Measurements from ENCODE around the gene SLC30A5. TPM values are rescaled to one million over a fixed set of nuclear protein-coding genes. Genes with fewer than 3 reads are reported as not detected.
"Not testable (repeated sequence)": the region's sequence is repeated elsewhere in the genome, so short reads cannot be mapped to it uniquely, and the experiment has no call there.

Gene SLC30A5
- total RNA-seq (2014; rRNA removed; shearing (Covaris generic)) (66.8 and 69.6 TPM in 2 replicates), polyA plus RNA-seq (2016; fragmentation: Nextera tagmentation; extraction: Ambion mirVana) (63.2 and 67.1 TPM in 2 replicates)

GRCh38 chr5:69093771-69094482 lies at the start of gene SLC30A5:
Gene SLC30A5 (plus strand): TSS chr5:69094014. CDS start chr5:69094256, 242 bp downstream.
- no peak for TF ChIP-seq EZH2phosphoT487 (IDR thresholded peaks at IDR 0.05; ENCODE audit: insufficient read depth, low read depth)
- TF ChIP-seq EZH2 (IDR thresholded peaks at IDR 0.05; ENCODE audit: insufficient read depth, poor library complexity, severe bottlenecking): no peak

DNA sequence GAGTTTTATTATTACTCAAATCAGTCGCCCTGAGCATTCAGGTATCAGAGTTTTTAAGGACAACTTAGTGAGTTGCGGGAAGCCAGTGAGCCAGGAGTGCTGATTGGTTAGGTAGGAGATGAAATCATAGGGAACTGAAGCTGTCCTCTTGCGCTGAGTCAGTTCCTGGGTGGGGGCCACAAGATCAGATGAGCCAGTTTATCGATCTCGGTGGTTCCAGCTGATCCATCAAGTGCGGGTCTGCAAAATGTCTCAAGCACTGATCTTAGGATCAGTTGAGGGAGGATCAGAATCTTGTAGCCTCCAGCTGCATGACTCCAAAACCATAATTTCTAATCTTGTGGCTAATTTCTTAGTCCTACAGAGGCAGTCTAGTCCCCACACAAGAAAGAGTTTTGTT lies 48.6 kb upstream of the SLC30A5 start:
- in situ Hi-C loops (cut with MboI); H3K9me3 ChIP-seq (ENCODE audit: low read depth): not testable (repeated sequence)

More at GRCh38 chr5:69093771-69094482, at the start of gene SLC30A5:
- Histone ChIP-seq H3K9ac (peak within 1 kb of the TSS; percentile 97), H3K79me2 (ENCODE audit: insufficient read depth) (peaks cover 50% of the 10 kb centered on the region), H3K27ac (peak within 1 kb of the TSS; percentile 90), H3K4me1 (ENCODE audit: insufficient read depth) (peaks cover 10% of the 10 kb centered on the region), H3K9me3 (ENCODE audit: low read depth) (no peaks in the 10 kb centered on the region), H3K36me3 (ENCODE audit: low read depth) (peaks cover 6% of the 10 kb centered on the region; the same call in 1 of the 2 replicates), H4K20me1 (ENCODE audit: insufficient read depth) (no peaks in the 10 kb centered on the region), H2AFZ (peak within 1 kb of the TSS; percentile 93), H3K4me3 (peak within 1 kb of the TSS; percentile 89), H3K27me3 (replicated peaks; ENCODE audit: insufficient read depth) (no peaks in the 10 kb centered on the region), H3K9me2 (ENCODE audit: insufficient read depth) (no peaks in the 10 kb centered on the region), H3F3A (ENCODE audit: insufficient read depth) (peaks cover 4% of the 10 kb centered on the region; the same call in 1 of the 2 replicates), H3K4me2 (ENCODE audit: unreplicated experiment) (peak within 1 kb of the TSS; percentile 99)
- in situ Hi-C loops (cut with MboI): no loop called here
- peak; percentile 100 for DNase-seq
- WGBS, 2 experiments (ENCODE audit: low coverage in 1 of 2, low lambda C conversion rate in 2 of 2, missing lambda C conversion rate in 2 of 2): 1% methylated on average over 64 to 69 of the region's 79 CpGs

DNA sequence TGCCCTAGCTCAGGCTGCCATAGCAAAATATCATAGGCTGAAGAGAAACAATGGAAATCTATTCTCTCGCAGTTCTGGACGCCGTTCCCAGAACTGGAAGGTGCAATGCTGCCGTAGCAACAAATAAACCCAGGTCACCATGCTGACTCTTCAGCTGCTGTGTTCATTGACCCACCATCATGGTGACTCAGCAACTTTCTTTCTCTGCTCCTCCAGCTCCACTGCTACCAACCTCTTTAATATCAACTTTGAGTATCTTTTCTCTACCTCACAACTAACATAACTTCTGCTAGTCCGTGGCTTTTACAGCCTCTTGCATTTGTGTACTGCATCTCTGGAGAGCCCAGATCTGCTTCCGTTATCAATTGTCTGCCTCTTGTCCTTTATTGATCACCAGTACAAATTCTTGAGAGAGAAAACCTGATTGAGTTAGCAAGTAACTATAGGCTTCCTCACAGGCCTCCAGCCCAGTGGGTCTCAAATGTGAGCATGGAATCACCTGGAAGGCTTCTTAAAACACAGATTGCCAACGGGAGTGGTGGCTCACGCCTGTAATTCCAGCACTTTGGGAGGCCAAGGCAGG lies 47.3 kb upstream of the SLC30A5 start:
- in situ Hi-C loops (cut with MboI): no loop called here
- Histone ChIP-seq H3K36me3 (ENCODE audit: low read depth) (no peaks in the 10 kb centered on the region), H3K9me3 (ENCODE audit: low read depth) (no peaks in the 10 kb centered on the region), H3K9me2 (ENCODE audit: insufficient read depth) (no peaks in the 10 kb centered on the region), H3K4me2 (ENCODE audit: unreplicated experiment) (no peak overlapping the region), H4K20me1 (ENCODE audit: insufficient read depth) (no peaks in the 10 kb centered on the region), H3K27me3 (replicated peaks; ENCODE audit: insufficient read depth) (no peaks in the 10 kb centered on the region), H3K79me2 (ENCODE audit: insufficient read depth) (no peaks in the 10 kb centered on the region), H3K4me1 (ENCODE audit: insufficient read depth) (no peaks in the 10 kb centered on the region), H3F3A (ENCODE audit: insufficient read depth) (no peaks in the 10 kb centered on the region), H3K27ac (no peak overlapping the region), H3K4me3 (no peak overlapping the region), H3K9ac (no peak overlapping the region), H2AFZ (peak overlapping the region; percentile 69)
- TF ChIP-seq EZH2 (IDR thresholded peaks at IDR 0.05; ENCODE audit: insufficient read depth, poor library complexity, severe bottlenecking) (no peak), EZH2phosphoT487 (IDR thresholded peaks at IDR 0.05; ENCODE audit: insufficient read depth, low read depth) (no peak)
- DNase-seq: peak; percentile 40
- 81 to 86% methylated on average over 8 of the region's 8 CpGs for WGBS, 2 experiments (ENCODE audit: low coverage in 1 of 2, low lambda C conversion rate in 2 of 2, missing lambda C conversion rate in 2 of 2)

More for the DNA sequence above, 48.6 kb upstream of the SLC30A5 start:
- not testable (repeated sequence) for H3K79me2 ChIP-seq (ENCODE audit: insufficient read depth); H3K4me1 ChIP-seq (ENCODE audit: insufficient read depth); H3K4me3 ChIP-seq; H4K20me1 ChIP-seq (ENCODE audit: insufficient read depth); H3F3A ChIP-seq (ENCODE audit: insufficient read depth); H3K27me3 ChIP-seq (replicated peaks; ENCODE audit: insufficient read depth); H2AFZ ChIP-seq; H3K27ac ChIP-seq; H3K36me3 ChIP-seq (ENCODE audit: low read depth); H3K9ac ChIP-seq; H3K4me2 ChIP-seq (ENCODE audit: unreplicated experiment); DNase-seq; H3K9me2 ChIP-seq (ENCODE audit: insufficient read depth)
- 93 to 96% methylated on average over 6 of the region's 6 CpGs for WGBS, 2 experiments (ENCODE audit: low coverage in 1 of 2, low lambda C conversion rate in 2 of 2, missing lambda C conversion rate in 2 of 2)

DNA sequence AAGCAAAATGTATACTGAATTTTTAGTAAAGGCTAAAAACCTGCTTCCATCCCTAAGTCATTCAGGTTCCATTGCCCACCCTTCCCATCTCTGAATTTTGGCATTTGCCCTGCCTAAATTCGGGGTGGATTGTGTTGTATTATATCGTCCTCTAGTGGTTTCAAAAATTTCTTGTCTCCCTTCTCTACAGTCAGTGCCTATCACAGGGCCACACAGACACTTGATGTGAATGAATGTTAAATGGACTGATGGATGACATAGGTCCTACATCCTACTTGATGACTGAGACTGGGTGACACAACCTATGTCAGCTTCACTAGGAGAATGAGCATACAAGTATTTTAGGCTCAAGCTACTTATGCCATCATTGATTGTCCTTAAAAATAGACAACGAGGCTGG lies 45.6 kb upstream of the SLC30A5 start:
- peak; percentile 20 for DNase-seq
- H3K79me2 ChIP-seq (ENCODE audit: insufficient read depth): no peaks in the 10 kb centered on the region
- H3K9me3 ChIP-seq (ENCODE audit: low read depth): no peaks in the 10 kb centered on the region
- no peaks in the 10 kb centered on the region for H4K20me1 ChIP-seq (ENCODE audit: insufficient read depth)
- no peak overlapping the region for H2AFZ ChIP-seq
- 35 to 39% methylated on average over 3 of the region's 3 CpGs for WGBS, 2 experiments (ENCODE audit: low coverage in 1 of 2, low lambda C conversion rate in 2 of 2, missing lambda C conversion rate in 2 of 2)
- in situ Hi-C loops (cut with MboI): no loop called here
- H3F3A ChIP-seq (ENCODE audit: insufficient read depth): no peaks in the 10 kb centered on the region
- TF ChIP-seq EZH2phosphoT487 (IDR thresholded peaks at IDR 0.05; ENCODE audit: insufficient read depth, low read depth) (no peak), EZH2 (IDR thresholded peaks at IDR 0.05; ENCODE audit: insufficient read depth, poor library complexity, severe bottlenecking) (no peak)
- H3K9ac ChIP-seq: no peak overlapping the region
- no peak overlapping the region for H3K27ac ChIP-seq
- H3K4me3 ChIP-seq: no peak overlapping the region
- no peaks in the 10 kb centered on the region for H3K36me3 ChIP-seq (ENCODE audit: low read depth)
- no peaks in the 10 kb centered on the region for H3K27me3 ChIP-seq (replicated peaks; ENCODE audit: insufficient read depth)
- no peaks in the 10 kb centered on the region for H3K4me1 ChIP-seq (ENCODE audit: insufficient read depth)
- no peaks in the 10 kb centered on the region for H3K9me2 ChIP-seq (ENCODE audit: insufficient read depth)
- H3K4me2 ChIP-seq (ENCODE audit: unreplicated experiment): no peak overlapping the region
